Stimulated activated CD8-positive, alpha-beta memory T cell treated with anti-CD3 and anti-CD28 coated beads, Interleukin-7, amount 100 ng/mL, for 24 hours (primary cell): ENCODE data around the gene EOMES.

ENCODE experiments used
- DNase-seq: peaks from one replicate; pipeline ENCODE4 v3.0.0-alpha.2; 2020; ENCODE audit warnings: low read depth

The EOMES gene

GRCh38 chr3:27680517-27681246 is 41.4 kb downstream of the EOMES start:
- DNase-seq = no peak

- no peak for DNase-seq
Measured at GRCh38 chr3:27679691-27680090, 42.4 kb downstream of the EOMES start.

- DNase-seq = no peak
Measured at GRCh38 chr3:27678234-27678633, 43.9 kb downstream of the EOMES start.

- DNase-seq = no peak
Measured at GRCh38 chr3:27677565-27677964, 44.6 kb downstream of the EOMES start.

- no peak for DNase-seq
Measured at GRCh38 chr3:27675287-27675686, 46.8 kb downstream of the EOMES start.

DNA sequence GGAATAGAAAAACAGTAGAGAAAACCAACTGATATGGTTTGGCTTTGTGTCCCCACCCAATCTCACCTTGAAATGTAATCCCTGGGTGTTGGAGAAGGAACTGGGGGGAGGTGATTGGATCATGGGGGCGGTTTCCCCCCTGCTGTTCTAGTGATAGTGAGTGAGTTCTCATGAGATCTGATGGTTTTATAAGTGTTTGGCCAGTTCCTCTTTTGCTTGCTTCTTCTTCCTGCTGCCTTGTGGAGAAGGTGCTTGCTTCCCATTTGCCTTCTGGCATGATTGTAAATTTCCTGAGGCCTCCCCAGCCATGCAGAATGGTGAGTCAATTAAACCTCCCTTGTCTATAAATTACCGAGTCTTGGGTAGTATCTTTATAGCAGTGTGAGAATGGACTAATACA is 48.4 kb downstream of the EOMES start:
- DNase-seq = no peak

- no peak for DNase-seq
Measured at GRCh38 chr3:27671101-27671500, 51.0 kb downstream of the EOMES start.

DNA sequence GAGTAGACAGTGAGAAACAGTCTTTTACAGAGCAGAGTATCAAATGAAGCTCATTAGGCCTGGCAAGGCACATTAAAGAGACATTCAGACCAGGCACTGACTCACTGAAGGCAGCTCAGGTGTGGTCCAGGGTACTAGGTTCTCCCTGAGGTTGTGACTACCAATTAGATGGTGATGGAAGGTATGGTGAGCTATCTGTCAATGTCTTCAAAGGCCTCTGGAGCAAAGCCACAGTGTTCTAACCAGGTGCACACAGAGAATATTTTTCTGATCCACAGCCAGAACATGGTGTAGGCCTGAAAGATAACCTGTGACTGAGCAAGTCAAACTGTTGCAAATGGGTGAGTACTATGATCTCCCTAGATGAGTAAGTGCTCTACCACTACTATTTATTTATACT is 51.5 kb downstream of the EOMES start:
- no peak for DNase-seq

- DNase-seq = no peak
Measured at GRCh38 chr3:27669591-27669990, 52.5 kb downstream of the EOMES start.

GRCh38 chr3:27667751-27668150 is 54.4 kb downstream of the EOMES start:
- no peak for DNase-seq

DNA sequence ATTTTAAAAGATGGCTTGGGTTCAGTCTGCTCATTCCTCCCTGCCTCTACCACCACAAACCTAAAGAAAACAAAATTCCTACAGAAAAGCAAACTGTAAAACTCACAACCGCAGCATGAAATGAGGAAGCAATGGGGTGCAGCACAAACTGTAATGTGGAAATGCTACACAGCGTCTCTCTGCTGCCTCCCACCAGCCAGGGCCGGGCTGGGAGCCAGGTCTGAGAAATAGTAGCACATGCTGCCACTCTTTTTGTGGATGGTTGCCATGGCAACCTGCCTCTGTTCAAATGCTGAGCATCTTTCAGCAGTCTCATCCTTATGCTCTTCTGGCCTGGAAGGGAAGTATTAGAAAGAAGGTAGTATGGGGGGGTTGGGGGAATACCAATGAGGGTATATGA is 55.4 kb downstream of the EOMES start:
- DNase-seq = no peak

GRCh38 chr3:27666272-27666671 is 55.9 kb downstream of the EOMES start:
- DNase-seq = no peak
